ENCODE measurements around the gene GCSAM.

GRCh38 chr3:112134335-112135124 lies 1.5 kb upstream of the GCSAM start:
- no peak for TF ChIP-seq CEBPB (IDR thresholded peaks at IDR 0.05)
- no peak for TF ChIP-seq EP300 (IDR thresholded peaks at IDR 0.05)
- TF ChIP-seq, protein P1, sequence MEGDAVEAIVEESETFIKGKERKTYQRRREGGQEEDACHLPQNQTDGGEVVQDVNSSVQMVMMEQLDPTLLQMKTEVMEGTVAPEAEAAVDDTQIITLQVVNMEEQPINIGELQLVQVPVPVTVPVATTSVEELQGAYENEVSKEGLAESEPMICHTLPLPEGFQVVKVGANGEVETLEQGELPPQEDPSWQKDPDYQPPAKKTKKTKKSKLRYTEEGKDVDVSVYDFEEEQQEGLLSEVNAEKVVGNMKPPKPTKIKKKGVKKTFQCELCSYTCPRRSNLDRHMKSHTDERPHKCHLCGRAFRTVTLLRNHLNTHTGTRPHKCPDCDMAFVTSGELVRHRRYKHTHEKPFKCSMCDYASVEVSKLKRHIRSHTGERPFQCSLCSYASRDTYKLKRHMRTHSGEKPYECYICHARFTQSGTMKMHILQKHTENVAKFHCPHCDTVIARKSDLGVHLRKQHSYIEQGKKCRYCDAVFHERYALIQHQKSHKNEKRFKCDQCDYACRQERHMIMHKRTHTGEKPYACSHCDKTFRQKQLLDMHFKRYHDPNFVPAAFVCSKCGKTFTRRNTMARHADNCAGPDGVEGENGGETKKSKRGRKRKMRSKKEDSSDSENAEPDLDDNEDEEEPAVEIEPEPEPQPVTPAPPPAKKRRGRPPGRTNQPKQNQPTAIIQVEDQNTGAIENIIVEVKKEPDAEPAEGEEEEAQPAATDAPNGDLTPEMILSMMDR (IDR thresholded peaks at IDR 0.05) = no peak
- TF ChIP-seq CBX2 (IDR thresholded peaks at IDR 0.05; ENCODE audit: borderline replicate concordance, low read depth) = no peak
- TF ChIP-seq KDM5A (IDR thresholded peaks at IDR 0.05) = no peak
- TF ChIP-seq, protein P2, sequence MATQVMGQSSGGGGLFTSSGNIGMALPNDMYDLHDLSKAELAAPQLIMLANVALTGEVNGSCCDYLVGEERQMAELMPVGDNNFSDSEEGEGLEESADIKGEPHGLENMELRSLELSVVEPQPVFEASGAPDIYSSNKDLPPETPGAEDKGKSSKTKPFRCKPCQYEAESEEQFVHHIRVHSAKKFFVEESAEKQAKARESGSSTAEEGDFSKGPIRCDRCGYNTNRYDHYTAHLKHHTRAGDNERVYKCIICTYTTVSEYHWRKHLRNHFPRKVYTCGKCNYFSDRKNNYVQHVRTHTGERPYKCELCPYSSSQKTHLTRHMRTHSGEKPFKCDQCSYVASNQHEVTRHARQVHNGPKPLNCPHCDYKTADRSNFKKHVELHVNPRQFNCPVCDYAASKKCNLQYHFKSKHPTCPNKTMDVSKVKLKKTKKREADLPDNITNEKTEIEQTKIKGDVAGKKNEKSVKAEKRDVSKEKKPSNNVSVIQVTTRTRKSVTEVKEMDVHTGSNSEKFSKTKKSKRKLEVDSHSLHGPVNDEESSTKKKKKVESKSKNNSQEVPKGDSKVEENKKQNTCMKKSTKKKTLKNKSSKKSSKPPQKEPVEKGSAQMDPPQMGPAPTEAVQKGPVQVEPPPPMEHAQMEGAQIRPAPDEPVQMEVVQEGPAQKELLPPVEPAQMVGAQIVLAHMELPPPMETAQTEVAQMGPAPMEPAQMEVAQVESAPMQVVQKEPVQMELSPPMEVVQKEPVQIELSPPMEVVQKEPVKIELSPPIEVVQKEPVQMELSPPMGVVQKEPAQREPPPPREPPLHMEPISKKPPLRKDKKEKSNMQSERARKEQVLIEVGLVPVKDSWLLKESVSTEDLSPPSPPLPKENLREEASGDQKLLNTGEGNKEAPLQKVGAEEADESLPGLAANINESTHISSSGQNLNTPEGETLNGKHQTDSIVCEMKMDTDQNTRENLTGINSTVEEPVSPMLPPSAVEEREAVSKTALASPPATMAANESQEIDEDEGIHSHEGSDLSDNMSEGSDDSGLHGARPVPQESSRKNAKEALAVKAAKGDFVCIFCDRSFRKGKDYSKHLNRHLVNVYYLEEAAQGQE (IDR thresholded peaks at IDR 0.05) = no peak
- TF ChIP-seq POLR2A (IDR thresholded peaks at IDR 0.05; ENCODE audit: low read length) = no peak
- no peak for TF ChIP-seq EHMT2 (IDR thresholded peaks at IDR 0.05; ENCODE audit: low read depth)
- TF ChIP-seq USF2 (IDR thresholded peaks at IDR 0.05) = no peak
- no peak for TF ChIP-seq RAD21 (conservative IDR thresholded peaks at IDR 0.05 in 1 of 2, IDR thresholded peaks at IDR 0.05 in 1 of 2)
- TF ChIP-seq ESRRA (IDR thresholded peaks at IDR 0.05; ENCODE audit: borderline replicate concordance, low read length) = no peak
- TF ChIP-seq SMC3 (IDR thresholded peaks at IDR 0.05) = no peak
- TF ChIP-seq HOXA7 (CRISPR knock-in tag; IDR thresholded peaks at IDR 0.05) = no peak
